Sigmoid colon (tissue), 7 donors: ENCODE data around the gene FSTL5. TPM values are rescaled to one million over a fixed set of nuclear protein-coding genes. Genes with fewer than 3 reads are reported as not detected.
"Not testable (repeated sequence)": the region's sequence is repeated elsewhere in the genome, so short reads cannot be mapped to it uniquely, and the experiment has no call there.

Experiments
- DNase-seq: peaks from one replicate; pipeline ENCODE4 v3.0.0-alpha.2; 2019
- H3K27ac ChIP-seq, 4 donors: fragments of 200-600 bp; sonication (generic); one replicate each; pipeline ENCODE4 v1.5.1; 2016 to 2019; ENCODE audit warnings: mild to moderate bottlenecking in 1 of 4
- H3K27me3 ChIP-seq, 3 donors: fragments of 200-600 bp; sonication (generic); one replicate each; pipeline ENCODE4 v1.5.1; 2019; ENCODE audit warnings: mild to moderate bottlenecking in 1 of 3
- H3K36me3 ChIP-seq, 4 donors: fragments of 200-600 bp; sonication (generic); one replicate each; pipeline ENCODE4 v1.5.1; 2016 to 2019
- H3K4me1 ChIP-seq, 4 donors: fragments of 200-600 bp; sonication (generic); one replicate each; pipeline ENCODE4 v1.5.1; 2017 to 2019
- H3K4me3 ChIP-seq, 4 donors: fragments of 200-600 bp; sonication (generic); one replicate each; pipeline ENCODE4 v1.5.1; 2017 to 2019; ENCODE audit warnings: mild to moderate bottlenecking in 2 of 4, moderate library complexity in 1 of 4
- H3K9me3 ChIP-seq, 4 donors: fragments of 200-600 bp in 3 of 4; sonication (generic) in 3 of 4; one replicate each; pipeline versions ENCODE4 v1.5.1 to v1.6.1; 2013 to 2019
- CTCF ChIP-seq, 4 experiments: fragments of 450-650 bp in 3 of 4; fragments of 200-600 bp in 1 of 4; IDR thresholded peaks; one replicate each; pipeline ENCODE4 v1.5.1; 2016 to 2019; ENCODE audit warnings: antibody characterized with exemption in 4 of 4, mild to moderate bottlenecking in 3 of 4, moderate library complexity in 2 of 4
- EP300 ChIP-seq, 4 donors: sonication (generic); formaldehyde crosslinking; IDR thresholded peaks; one replicate each; pipeline ENCODE4 v1.6.1; 2017; ENCODE audit warnings: antibody characterized with exemption in 4 of 4
- POLR2A ChIP-seq, 2 donors: fragments of 450-650 bp; IDR thresholded peaks; one replicate each; pipeline ENCODE4 v1.6.1; 2016; ENCODE audit warnings: antibody characterized with exemption in 2 of 2, mild to moderate bottlenecking in 2 of 2, moderate library complexity in 2 of 2
- POLR2AphosphoS5 ChIP-seq, 4 donors: sonication (generic); formaldehyde crosslinking; IDR thresholded peaks; one replicate each; pipeline ENCODE4 v1.6.1; 2017; ENCODE audit warnings: antibody characterized with exemption in 4 of 4
- WGBS, 2 donors: extraction: QIAGEN DNeasy Blood & Tissue Kit; methylation state at CpG; one replicate each; pipeline ENCODE4 v1.1.7; 2013; 5-methylcytosine and 5-hydroxymethylcytosine counted together
- intact Hi-C: fragments of 100-400 bp; cut with DNase I; formaldehyde crosslinking; loops from one replicate; pipeline ENCODE4 v1.15.1; 2023
- polyA plus RNA-seq, 3 donors: library from polyadenylated mRNA; stranded (reverse); fragments of 200-250 nt; gene quantifications; one replicate each; pipeline ENCODE4 v1.2.3, GENCODE V29; 2013
- total RNA-seq, 4 donors: library from RNA; depleted of rRNA; stranded (reverse); fragments of >200 nt; gene quantifications; one replicate each; pipeline ENCODE4 v1.1.0, GENCODE V29; 2016
- donor health status: healthy with polysubstance abuse.
- donor health status: Bipolar disorder and iron deficiency.
- donor health status: healthy.

Gene FSTL5
- total and polyA plus RNA-seq, 7 donors, result 0.42 to 1.8 (median 0.82) TPM; not detected in 2

- no peaks in the 10 kb centered on the region for H3K27me3 ChIP-seq
- 46 to 83% methylated on average over 1 of the region's 1 CpG for WGBS, 2 donors
These were observed 401.0 kb downstream of the FSTL5 start for GRCh38 chr4:161762796-161763195.

GRCh38 chr4:161760008-161760407 is 403.8 kb downstream of the FSTL5 start:
- Histone ChIP-seq H3K4me1 (no peaks in the 10 kb centered on the region), H3K9me3 (no peaks in the 10 kb centered on the region), H3K27me3 (no peaks in the 10 kb centered on the region), H3K4me3 (no peak overlapping the region), H3K36me3 (no peaks in the 10 kb centered on the region), H3K27ac (no peak overlapping the region)
- TF ChIP-seq CTCF (IDR thresholded peaks at IDR 0.05) (no peak), POLR2AphosphoS5 (IDR thresholded peaks at IDR 0.05) (no peak), POLR2A (IDR thresholded peaks at IDR 0.05) (no peak), EP300 (IDR thresholded peaks at IDR 0.05) (no peak)
- no peak for DNase-seq
- 91 to 92% methylated on average over 3 of the region's 3 CpGs for WGBS, 2 donors
- intact Hi-C loops, result no loop called here

More at GRCh38 chr4:161762796-161763195, 401.0 kb downstream of the FSTL5 start:
- DNase-seq, result no peak
- H3K9me3 ChIP-seq, result no peaks in the 10 kb centered on the region
- TF ChIP-seq CTCF (IDR thresholded peaks at IDR 0.05), result no peak
- TF ChIP-seq EP300 (IDR thresholded peaks at IDR 0.05), result no peak
- TF ChIP-seq POLR2AphosphoS5 (IDR thresholded peaks at IDR 0.05), result no peak
- no peak for TF ChIP-seq POLR2A (IDR thresholded peaks at IDR 0.05)
- intact Hi-C loops, result no loop called here
- H3K36me3 ChIP-seq, result no peaks in the 10 kb centered on the region
- H3K4me1 ChIP-seq, result no peaks in the 10 kb centered on the region
- H3K4me3 ChIP-seq, result no peak overlapping the region
- no peak overlapping the region for H3K27ac ChIP-seq

GRCh38 chr4:161758412-161758811 is 405.4 kb downstream of the FSTL5 start:
- H3K4me1 ChIP-seq, intact Hi-C loops, H3K36me3 ChIP-seq, H3K27me3 ChIP-seq, H3K9me3 ChIP-seq, DNase-seq, H3K27ac ChIP-seq, H3K4me3 ChIP-seq: not testable (repeated sequence)
- WGBS, 2 donors, result 86 to 93% methylated on average over 9 of the region's 9 CpGs

- WGBS, 2 donors, result 79 to 81% methylated on average over 2 of the region's 2 CpGs
- Histone ChIP-seq H3K36me3 (no peaks in the 10 kb centered on the region), H3K4me3 (no peak overlapping the region), H3K27ac (no peak overlapping the region), H3K27me3 (no peaks in the 10 kb centered on the region), H3K4me1 (no peaks in the 10 kb centered on the region), H3K9me3 (no peaks in the 10 kb centered on the region)
- no peak for DNase-seq
- intact Hi-C loops, result no loop called here
- TF ChIP-seq EP300 (IDR thresholded peaks at IDR 0.05) (no peak), POLR2A (IDR thresholded peaks at IDR 0.05) (no peak), POLR2AphosphoS5 (IDR thresholded peaks at IDR 0.05) (no peak), CTCF (IDR thresholded peaks at IDR 0.05) (no peak)
These were observed 434.9 kb downstream of the FSTL5 start for GRCh38 chr4:161728929-161729328.

- no peaks in the 10 kb centered on the region for H3K4me1 ChIP-seq
- no peaks in the 10 kb centered on the region for H3K9me3 ChIP-seq
- no peak overlapping the region for H3K27ac ChIP-seq
- TF ChIP-seq EP300 (IDR thresholded peaks at IDR 0.05), result no peak
- no peak for TF ChIP-seq POLR2A (IDR thresholded peaks at IDR 0.05)
- TF ChIP-seq CTCF (IDR thresholded peaks at IDR 0.05), result no peak
- TF ChIP-seq POLR2AphosphoS5 (IDR thresholded peaks at IDR 0.05), result no peak
- H3K36me3 ChIP-seq, result no peaks in the 10 kb centered on the region
- no peak for DNase-seq
- intact Hi-C loops, result no loop called here
- H3K27me3 ChIP-seq, result no peaks in the 10 kb centered on the region
- no peak overlapping the region for H3K4me3 ChIP-seq
These were observed 441.9 kb downstream of the FSTL5 start for GRCh38 chr4:161721947-161722346.
